ENCODE data around the gene NXNL2. TPM values are rescaled to one million over a fixed set of nuclear protein-coding genes. Genes with fewer than 3 reads are reported as not detected.

NXNL2 gene
- total RNA-seq, 1 experiment from 2014 or later: 0.86 TPM

- ChIA-PET POLR2A (no interaction called here), RAD21 (ENCODE audit: low non-redundant PET in 1 of 2, low total read pairs in 2 of 2, uncharacterized antibody in 2 of 2, unreplicated experiment in 2 of 2) (no interaction called here)
- peak overlapping the region; percentile 71 for H3K9ac ChIP-seq (ENCODE audit: low read length)
Observed at GRCh38 chr9:88533951-88534455, 975 bp upstream of the NXNL2 start.

More at GRCh38 chr9:88533951-88534455, 975 bp upstream of the NXNL2 start:
- Histone ChIP-seq H3K4me3 (replicated peaks in 1 of 2; ENCODE audit: low read depth in 1 of 2, low read length in 2 of 2) (peak overlapping the region; percentile 49 to 77), H3K27ac (ENCODE audit: low read depth, low read length) (peak overlapping the region; percentile 72), H3K9me2 (ENCODE audit: insufficient read depth) (no peaks in the 10 kb centered on the region), H3K9me3 (ENCODE audit: control insufficient read depth in 1 of 2, insufficient read depth in 1 of 2, low read depth in 1 of 2, low read length in 2 of 2) (no peaks in the 10 kb centered on the region), H3K4me2 (ENCODE audit: low read length) (peak overlapping the region; percentile 96), H3K36me3 (ENCODE audit: control insufficient read depth in 1 of 2, insufficient read depth in 2 of 2, low read length in 2 of 2) (no peaks in the 10 kb centered on the region), H3K79me2 (ENCODE audit: insufficient read depth, low read length) (no peaks in the 10 kb centered on the region), H4K20me1 (ENCODE audit: insufficient read depth) (no peaks in the 10 kb centered on the region), H2AFZ (ENCODE audit: low read depth, low read length, poor library complexity, severe bottlenecking) (peak overlapping the region; percentile 61), H3K4me1 (ENCODE audit: control insufficient read depth in 1 of 2, insufficient read depth in 2 of 2, low read length in 2 of 2) (peaks cover 23 to 42% of the 10 kb centered on the region in 2 experiments), H3K27me3 (ENCODE audit: insufficient read depth, low read length) (no peaks in the 10 kb centered on the region)
- TF ChIP-seq SRF (IDR thresholded peaks at IDR 0.05; ENCODE audit: low read depth): no peak
- no peak for TF ChIP-seq ZBTB33 (IDR thresholded peaks at IDR 0.05; ENCODE audit: extremely low read depth, insufficient replicate concordance, low read length)
- no peak for TF ChIP-seq ATF3 (IDR thresholded peaks at IDR 0.05)
- TF ChIP-seq SIN3A (IDR thresholded peaks at IDR 0.05; ENCODE audit: low read depth): no peak
- TF ChIP-seq ZNF274 (IDR thresholded peaks at IDR 0.05; ENCODE audit: low read depth, low read length): no peak
- DNase-seq (ENCODE audit: low read depth, low spot score): no peak
- CTCF ChIA-PET: no interaction called here
- BruUV-seq (replicated peaks): no TSS peak
- intact Hi-C loops (cut with micrococcal nuclease): loop anchor here (10.0 kb wide), 1 partner anchor 139 kb away; no protein-coding TSS in a partner anchor
- peak; percentile 66 for ATAC-seq

Measured in HCT116 (cell line).